ENCODE measurements around the gene CD80.

Gene CD80

DNA sequence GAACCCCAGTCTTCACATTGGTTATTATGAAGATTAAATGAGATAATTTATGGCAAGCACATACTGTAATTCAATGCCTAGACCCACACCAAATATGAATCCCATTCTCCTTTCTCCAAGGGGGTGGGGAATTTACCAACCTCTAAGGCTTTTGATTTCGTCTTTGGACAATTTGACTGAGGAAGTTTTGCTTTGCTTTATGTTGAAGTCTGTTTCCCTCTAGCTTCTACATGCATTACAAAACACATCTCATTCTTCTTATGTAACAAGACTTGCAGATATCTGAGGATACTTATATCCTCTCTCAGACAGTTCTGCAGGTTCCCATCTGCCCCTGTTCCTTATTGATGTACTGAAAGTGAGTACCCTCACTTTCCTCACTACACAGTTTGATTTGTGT is 12.2 kb downstream of the CD80 start:
- no peak for DNase-seq (ENCODE audit: low spot score)

DNA sequence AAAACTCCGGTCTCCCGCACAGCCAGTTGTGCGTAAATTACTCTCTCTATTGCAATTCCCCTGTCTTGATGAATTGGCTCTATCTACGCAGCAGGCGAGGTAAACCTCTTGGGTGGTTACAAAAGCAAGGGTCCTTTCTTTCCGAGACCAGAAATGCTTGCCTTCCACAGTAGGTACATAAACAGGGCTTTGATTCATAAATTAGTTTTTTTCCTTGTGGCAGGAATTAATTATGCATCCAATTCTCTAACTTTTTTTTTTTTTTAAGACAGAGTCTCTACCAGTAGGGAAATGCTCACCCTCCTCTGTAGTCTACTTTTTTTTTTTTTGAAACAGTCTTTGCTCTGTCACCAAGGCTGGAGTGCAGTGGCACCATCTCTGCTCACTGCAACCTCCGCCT is 16.3 kb downstream of the CD80 start:
- no peak for DNase-seq (ENCODE audit: low spot score)

DNA sequence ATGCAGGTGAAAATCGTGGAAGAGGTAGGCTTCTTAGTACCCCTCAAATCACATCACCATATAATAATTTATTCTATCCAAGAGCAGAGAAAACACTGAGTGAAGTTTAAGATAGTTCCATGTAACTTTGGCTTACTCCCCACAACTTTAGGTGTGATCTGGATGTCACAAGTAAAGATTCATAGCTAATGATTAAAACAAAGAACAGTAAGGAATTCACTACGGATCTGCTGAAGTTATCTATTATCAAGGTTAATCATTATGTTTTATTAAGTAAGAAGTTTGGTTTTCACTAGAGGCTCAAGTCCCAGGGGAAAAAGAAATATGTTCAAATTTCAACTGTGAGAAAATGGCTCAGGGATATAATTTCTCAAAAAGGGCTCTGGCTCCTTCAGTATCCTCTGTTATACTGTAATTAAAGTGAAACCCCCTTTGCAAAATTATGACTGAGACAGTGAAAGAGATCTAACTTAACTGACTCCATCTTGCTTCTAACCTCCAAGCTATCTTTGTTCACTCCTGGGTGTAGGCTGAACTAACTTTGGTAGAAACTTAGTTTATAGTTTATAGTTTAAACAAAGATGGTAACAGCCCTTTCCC is 17.1 kb downstream of the CD80 start:
- no peak for DNase-seq (ENCODE audit: low spot score)

DNA sequence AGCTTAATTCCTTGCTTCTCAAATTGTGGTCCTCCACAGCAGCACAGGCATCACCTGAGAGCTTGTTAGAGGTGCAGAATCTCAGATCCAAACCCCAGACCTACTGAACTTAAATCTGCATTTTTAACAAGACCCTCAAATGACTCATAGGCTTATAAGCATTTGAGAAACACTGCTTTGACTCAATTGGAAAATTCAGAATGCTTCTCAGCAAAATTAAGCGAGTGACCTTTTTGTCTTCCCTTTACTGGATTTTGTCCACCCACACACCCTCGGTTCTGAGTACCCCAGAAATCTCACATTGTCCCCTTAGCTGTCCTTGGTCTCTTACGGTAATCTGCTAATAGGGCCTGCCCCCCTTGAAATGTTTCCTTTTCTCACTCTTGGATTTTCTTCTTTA is 17.9 kb downstream of the CD80 start:
- no peak for DNase-seq (ENCODE audit: low spot score)

DNA sequence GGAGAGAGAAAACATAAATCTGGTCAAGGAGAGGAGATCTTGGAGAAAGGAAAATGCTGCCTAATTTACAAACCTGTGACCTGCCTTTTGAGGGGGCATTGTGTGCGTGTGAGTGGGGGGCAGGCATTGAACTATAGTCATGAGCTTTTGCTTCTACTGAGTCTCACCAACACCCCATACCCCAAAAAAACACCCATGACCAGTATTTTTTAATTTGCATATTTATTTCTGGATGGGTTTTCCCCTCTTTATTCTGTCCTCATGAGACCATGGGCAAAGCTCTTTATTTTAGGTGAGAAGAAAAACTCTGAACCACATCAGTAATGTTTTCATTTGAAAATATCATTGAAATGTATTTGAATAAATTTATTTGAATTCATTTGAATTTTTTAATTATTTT is 20.6 kb downstream of the CD80 start:
- no peak for DNase-seq (ENCODE audit: low spot score)

DNA sequence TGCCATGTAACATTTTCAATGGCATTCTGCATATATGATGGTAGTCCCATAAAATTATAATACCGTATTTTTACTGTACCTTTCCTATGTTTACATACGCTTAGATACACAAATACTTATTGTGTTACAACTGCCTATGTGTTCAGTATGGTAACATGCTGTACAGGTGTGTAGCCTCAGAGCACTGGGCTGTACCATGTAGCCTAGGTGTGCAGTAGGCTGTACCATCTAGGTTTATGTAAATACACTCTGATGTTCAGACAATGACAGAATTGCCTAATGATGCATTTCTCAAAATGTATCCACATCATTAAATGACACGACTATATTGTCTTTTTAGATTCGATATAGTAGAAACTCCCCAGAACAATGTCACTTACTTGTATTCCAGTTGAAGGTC is 22.7 kb downstream of the CD80 start:
- no peak for DNase-seq (ENCODE audit: low spot score)

DNA sequence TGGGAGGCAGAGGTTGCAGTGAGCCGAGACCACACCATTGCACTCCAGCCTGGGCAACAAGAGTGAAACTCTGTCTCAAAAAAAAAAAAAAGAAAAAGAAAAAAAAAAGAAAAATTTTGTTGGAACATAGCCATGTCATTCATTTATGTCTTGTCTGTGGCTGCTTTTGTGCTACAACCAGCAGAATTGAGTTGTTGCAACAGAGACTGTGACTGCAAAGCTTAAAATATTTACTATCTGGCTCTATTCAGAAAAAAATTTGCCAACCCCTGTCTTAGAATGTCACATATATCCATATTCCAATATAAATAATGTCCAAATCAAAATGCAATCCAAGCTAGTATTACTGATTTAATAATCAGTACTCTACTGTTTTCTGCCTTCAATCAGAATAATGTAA is 25.1 kb downstream of the CD80 start:
- no peak for DNase-seq (ENCODE audit: low spot score)

DNA sequence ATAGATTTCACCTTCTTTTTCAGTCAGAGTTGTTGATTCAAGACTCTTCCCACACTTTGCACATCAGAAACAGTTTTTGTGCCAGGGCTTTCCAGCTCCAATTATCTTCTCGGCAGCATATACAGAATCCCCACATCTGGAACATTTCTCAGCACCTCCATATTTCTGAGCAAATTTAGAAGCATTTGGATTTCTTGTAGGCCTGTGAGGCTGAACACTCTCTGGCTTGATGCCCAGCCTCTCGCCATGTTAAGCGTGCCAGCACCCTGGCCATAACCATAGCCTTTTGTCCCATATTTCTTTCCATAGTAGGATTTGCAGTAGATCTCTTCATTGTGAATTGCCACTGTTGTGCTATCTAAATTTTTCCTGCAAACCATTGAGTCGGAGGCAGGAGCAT is 28.3 kb downstream of the CD80 start:
- DNase-seq (ENCODE audit: low spot score): no peak

DNA sequence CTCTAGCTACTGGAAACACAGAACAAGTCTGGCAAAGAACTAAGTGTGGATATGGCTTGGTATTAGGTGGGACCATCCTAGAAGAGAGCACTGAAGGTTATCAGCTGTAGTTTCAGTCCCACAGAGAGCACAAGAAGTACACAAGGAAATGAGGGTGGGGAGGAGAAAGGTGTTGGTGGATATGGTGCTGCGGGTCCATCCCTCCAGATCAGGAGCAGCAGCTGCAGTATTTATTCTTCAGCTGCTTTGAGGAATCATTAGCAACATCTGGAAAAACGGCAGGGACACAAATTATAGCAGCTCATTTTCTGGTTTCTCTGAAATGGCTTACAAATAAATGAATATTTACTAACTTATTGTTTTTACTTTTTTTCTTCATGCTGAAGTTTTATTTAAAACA is 29.0 kb downstream of the CD80 start:
- no peak for DNase-seq (ENCODE audit: low spot score)

DNA sequence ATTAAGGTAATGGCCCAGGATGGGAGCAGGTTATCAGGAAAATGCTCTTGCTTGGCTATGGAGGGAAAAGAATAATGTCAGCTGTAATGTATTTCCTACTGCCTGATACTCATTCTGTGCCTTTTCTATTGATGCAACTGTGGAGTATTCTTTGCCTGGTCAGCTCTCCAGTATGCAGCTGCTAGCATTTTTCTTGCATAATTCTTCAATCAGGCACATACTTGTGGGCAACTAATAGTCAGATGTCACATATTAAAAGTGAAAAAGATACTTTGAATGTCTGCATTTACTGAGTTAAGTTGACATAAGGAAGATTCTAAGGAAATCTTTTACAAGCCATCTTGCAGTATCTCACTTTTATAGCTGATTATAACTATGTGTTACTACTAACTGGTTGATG is 29.5 kb downstream of the CD80 start:
- DNase-seq (ENCODE audit: low spot score): no peak

DNA sequence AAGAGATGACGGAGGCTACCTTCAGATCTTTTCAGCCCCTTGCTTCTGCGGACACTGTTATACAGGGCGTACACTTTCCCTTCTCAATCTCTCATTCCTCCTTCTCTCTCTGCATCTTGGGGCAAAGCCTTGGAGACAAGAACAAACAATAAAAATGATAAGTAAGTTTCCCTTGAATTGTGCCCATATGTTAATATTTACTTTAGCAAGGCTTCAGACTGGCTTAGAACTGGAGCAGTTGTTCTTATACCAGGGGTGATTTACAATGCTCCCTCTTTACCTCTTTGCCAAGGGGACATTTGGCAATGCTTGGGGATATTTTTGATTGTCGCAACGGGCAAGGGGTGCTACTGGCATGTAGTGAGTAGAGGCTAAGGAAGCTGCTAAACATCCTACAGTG is 31.7 kb downstream of the CD80 start:
- DNase-seq (ENCODE audit: low spot score): no peak

DNA sequence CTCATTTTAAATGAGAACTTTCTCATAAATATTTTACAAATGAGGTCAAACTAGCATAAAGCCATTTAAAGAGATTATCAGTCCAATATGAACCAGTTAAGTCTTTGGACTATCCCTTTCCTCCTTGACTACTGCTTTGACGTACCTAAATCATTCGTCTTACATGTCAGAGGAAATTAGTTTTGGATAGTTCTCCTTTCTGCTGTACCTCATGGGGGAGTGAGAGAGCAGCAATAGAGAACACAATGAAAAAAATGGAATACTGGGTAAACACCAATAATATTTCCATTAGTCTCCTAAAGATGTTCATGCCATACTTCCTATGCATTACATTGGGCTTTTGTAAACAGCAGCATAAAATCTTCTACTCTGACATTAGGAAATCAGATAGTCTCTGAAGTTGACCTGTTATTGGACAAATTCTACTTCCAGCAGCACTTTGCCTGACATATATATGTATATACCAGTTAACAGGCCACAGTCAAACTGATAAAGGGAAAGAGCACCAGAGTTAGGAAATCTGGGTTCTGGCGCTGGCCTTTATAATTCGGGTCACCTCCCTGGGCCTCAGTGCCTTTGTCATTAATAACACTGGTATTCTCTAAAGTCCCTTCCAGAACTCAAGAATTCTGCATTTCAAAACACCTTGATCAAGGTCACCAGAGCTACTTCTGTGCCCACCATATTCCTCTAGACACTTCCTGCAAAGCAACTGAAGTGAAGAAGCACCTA is 34.3 kb downstream of the CD80 start:
- no peak for DNase-seq (ENCODE audit: low spot score)

DNA sequence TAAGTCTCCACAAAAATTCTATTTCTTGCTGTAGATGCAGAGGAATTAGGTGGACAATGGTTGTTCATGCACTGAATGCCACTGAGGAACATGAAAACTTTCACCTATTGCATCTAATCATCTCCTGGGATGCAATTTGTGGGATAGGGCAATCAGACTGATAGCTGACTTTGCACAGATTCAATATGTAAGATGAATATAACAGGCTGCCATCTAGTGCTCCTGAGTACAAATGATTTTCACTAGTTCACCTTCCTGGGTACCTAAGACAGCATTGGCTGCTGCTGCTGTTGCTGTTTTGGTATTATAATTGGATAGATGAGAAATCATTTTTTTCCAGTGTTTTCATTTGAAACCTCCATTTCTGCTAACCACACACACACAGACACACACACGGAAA is 41.4 kb downstream of the CD80 start:
- DNase-seq (ENCODE audit: low spot score): no peak

DNA sequence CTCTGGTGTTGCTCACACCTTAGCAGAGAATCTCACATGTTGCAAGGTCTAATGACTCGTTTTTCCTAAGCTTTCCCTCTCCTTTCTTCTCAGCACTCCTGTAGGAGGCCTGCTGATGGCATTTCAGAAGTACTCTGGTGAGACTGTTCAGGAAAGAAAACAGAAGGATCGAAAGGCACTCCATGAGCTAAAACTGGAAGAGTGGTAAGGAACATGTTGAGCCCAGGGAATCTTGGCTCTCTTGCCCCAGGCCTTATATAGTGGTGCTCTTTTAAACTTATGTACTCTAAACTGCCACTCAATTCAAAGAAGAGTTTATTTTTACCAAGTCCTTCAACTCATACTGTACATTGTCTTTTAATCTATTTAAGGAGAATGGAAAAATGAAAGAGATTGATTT is 42.3 kb downstream of the CD80 start:
- no peak for DNase-seq (ENCODE audit: low spot score)

DNA sequence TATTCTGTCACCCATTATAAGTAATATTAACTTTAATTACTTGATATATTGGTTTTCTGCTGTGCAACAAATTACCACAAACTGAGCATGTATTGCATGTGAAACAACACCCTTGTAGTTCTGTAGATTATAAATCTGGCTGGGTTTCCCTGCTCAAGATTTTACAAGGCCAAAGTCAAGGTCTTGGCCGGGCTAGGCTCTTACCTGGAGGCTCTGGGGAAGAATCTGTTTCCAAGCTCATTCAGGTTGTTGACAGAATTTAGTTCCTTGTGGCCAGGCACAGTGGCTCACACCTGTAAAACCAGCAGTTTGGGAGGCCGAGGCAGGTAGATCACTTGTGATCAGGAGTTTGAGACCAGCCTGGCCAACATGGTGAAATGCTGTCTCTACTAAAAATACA is 44.8 kb downstream of the CD80 start:
- DNase-seq (ENCODE audit: low spot score): no peak

DNA sequence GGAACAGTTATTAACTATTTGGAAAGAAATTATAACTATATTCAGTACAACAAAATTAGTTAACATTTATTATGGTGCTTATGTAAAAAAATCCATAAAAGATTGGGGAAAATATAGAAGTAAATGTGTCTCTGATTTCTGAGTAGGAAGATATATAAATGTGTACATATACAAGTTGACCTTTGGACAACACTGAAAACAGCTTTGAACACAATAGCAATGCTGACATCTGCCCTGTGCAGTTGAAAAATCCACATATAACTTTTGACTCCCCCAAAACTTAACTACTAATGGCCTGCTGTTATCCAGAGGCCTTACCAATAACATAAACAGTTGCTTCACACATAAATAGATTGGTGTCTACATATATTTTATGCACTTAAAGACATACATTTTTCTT is 48.7 kb downstream of the CD80 start:
- DNase-seq (ENCODE audit: low spot score): no peak

DNA sequence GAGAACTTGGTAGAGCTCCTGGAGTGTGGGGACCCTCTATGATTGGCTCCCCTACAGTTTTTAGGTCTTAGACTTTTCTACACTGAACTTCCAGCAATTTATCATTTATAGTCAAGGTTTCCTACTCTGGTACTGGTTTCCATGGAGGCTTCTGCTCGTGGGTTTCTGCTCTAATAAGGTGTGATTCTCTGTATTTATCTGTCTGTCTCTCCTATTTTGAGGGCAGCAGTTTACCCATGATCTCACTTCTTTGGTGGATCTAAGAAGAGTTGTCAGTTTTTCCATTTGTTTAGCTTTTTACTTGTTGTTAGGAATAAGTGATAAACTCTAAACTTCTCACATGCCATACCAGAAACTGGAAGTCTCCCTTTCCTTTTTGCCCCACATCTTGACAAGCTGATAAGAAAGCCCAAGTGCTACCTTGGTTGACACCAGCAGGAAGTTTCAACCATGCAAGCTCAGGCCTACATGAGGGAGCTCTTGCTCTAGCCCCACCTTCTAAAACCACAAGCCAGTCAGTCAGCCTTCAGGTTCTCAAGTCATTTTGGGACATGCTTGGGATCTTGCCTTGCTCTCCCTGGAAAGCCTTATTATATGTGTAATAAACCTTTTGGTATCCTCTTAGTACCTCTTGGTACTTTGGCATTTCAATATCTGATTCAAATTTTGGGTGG is 51.1 kb downstream of the CD80 start:
- no peak for DNase-seq (ENCODE audit: low spot score)

DNA sequence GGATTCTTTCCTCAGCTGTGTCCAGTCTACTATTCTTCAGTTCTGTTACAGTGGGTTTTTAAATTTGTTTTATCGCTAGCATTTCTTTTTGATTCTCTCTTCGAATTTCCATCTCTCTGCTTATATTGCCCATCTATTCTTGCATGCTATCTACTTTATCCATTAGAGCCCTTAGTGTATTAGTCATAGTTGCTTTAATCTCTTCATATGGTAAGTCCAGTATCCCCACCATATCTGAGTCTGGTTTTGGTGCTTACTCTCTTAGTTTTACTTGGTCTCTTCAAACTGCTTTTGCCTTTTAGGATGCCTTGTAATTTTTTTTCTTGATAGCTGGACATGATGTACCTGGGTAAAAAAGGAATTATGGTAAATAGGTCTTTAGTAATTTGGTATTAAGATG is 52.0 kb downstream of the CD80 start:
- DNase-seq (ENCODE audit: low spot score): no peak

DNA sequence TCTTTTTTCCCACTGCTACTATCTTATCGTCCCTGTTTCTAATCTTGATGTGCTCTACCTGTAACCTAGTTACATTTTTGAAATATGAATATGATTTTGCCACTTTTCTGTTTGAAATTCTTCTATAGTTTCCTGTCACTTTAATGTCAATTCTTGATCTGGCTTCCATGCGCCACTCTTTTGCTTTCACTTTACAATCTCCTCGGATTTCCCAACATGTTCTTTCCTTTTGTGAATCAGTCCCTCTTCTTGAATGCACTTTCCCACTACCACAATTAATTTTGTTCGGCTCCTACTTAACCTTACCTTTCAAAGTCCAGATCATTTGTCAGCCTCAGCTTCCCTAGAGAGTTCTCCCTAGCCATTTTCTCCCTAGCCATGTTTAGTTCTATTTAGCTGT is 52.8 kb downstream of the CD80 start:
- DNase-seq (ENCODE audit: low spot score): no peak

DNA sequence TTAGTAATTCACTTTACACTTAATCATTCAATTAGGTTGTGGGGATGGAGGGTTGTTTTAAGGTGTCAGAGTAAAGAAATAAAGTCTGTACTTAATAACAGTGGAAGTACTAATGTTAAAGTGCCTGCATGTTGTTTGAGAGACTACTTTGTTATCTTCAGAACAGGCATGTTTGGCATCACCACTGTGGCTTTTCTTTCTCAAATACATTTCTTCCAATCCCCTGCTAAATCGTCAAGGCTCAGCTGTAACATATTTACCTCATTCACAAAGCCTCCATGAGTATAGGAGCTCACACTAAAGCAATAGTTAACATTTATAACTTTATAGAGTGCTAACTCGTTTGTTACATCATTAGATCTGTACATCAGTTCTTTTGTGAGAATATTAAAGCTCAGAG is 58.5 kb downstream of the CD80 start:
- DNase-seq (ENCODE audit: low spot score): no peak

DNA sequence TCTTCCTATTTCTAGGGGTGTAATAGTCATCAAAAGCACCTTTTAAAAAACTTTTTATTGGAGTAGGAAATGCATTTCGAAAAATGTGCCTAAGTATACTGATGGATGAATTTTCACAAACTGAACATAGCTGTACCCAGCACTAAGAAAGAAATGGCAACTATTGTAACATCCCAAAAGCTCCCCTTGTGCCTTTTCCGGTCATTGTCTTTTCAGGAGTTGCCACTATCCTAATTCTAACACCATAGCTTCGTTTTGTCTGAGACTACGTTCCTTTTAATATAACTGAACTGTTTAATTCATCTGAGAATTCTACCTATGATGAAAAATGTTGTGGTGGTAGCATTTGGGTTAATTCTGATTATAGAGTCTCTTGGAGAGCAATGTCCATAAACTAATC is 59.1 kb downstream of the CD80 start:
- no peak for DNase-seq (ENCODE audit: low spot score)

DNA sequence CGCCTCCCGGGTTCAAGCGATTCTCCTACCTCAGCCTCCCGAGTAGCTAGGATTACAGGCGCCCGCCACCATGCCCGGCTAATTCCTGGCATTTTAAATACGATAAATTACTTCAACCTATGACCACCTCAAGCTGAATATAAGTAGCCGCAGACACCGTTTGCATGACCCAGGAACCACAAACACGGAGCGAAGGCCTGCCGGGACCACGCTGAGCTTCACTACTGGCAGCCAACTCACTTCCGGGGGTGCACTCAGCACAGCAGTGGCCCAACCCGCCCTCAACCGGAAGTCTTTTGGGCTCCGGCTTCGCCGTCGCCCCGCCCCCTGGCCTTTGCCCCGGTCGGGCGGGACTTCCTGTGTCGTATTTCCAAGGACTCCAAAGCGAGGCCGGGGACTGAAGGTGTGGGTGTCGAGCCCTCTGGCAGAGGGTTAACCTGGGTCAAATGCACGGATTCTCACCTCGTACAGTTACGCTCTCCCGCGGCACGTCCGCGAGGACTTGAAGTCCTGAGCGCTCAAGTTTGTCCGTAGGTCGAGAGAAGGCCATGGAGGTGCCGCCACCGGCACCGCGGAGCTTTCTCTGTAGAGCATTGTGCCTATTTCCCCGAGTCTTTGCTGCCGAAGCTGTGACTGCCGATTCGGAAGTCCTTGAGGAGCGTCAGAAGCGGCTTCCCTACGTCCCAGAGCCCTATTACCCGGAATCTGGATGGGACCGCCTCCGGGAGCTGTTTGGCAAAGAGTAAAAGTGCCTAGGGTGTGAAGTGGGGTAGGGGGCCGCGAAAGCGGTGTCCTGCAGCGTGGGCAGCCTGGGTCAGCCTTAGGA is 61.0 kb downstream of the CD80 start, which contains the start of gene TIMMDC1:
TIMMDC1 (plus strand) TSS at position 362 of the 826 bp plus-strand sequence; CDS start at position 549, 187 bp downstream.
- peak; percentile 98 for DNase-seq (ENCODE audit: low spot score)

DNA sequence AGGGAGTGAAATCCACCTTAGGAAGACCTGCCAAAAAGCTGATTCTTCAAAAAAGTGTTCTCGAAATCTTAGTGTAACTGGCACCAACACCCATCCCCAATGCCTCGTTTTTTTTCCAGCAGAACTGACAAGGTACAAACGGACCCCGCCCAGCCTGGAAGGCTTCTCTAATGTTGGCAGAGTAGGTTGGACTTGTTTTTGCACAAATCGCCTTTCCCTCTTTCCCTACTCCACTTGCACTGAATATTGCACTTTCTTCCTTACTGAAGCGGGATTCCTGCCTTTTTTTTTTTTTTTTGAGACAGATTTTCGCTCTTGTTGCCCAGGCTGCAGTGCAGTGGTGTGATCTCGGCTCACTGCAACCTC is 61.6 kb downstream of the CD80 start:
- DNase-seq (ENCODE audit: low spot score): no peak

Data from COLO829 (cell line).